Neural progenitor cell (in vitro differentiated cells): ENCODE data around the gene PRDX5.

Experiments used
- EZH2 ChIP-seq: fragments of 200-600 bp; sonication (generic); IDR thresholded peaks from 2 replicates; pipeline ENCODE4 v1.6.1; 2017; ENCODE audit warnings: antibody characterized with exemption, mild to moderate bottlenecking, moderate library complexity
- TF ChIP-seq, protein P1 (sequence below): fragments of 200-600 bp; sonication (generic); IDR thresholded peaks from 2 replicates; pipeline ENCODE4 v1.5.1; 2017; ENCODE audit warnings: antibody characterized with exemption, mild to moderate bottlenecking

DNA sequence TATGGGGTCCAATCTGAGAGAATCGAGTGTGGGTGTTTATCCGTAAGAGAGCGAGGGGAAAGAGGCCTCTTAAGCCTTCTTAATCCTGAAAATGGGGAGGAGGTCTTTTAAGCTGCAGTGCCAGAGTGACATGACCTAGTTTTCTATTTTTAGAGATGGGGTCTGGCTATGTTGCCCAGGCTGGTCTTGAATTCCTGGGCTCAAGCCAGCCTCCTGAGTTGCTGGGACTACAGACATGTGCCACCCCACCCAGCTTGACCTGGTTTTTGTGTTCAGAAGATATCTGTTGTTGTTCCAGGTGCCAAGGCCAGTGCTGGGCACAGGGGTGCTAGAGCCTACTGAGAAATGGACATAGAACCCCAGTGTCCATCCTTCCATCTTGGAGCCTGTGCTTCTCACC, 34.8 kb upstream of the PRDX5 start:
- TF ChIP-seq, protein P1, sequence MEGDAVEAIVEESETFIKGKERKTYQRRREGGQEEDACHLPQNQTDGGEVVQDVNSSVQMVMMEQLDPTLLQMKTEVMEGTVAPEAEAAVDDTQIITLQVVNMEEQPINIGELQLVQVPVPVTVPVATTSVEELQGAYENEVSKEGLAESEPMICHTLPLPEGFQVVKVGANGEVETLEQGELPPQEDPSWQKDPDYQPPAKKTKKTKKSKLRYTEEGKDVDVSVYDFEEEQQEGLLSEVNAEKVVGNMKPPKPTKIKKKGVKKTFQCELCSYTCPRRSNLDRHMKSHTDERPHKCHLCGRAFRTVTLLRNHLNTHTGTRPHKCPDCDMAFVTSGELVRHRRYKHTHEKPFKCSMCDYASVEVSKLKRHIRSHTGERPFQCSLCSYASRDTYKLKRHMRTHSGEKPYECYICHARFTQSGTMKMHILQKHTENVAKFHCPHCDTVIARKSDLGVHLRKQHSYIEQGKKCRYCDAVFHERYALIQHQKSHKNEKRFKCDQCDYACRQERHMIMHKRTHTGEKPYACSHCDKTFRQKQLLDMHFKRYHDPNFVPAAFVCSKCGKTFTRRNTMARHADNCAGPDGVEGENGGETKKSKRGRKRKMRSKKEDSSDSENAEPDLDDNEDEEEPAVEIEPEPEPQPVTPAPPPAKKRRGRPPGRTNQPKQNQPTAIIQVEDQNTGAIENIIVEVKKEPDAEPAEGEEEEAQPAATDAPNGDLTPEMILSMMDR: no peak
- no peak for TF ChIP-seq EZH2
